Endothelial cell of umbilical vein (primary cell): ENCODE data around the gene TYW5. TPM values are rescaled to one million over a fixed set of nuclear protein-coding genes. Genes with fewer than 3 reads are reported as not detected.

Experiments used
- BruUV-seq: library from RNA; stranded (reverse); fragments of 400-500 nt; replicated peaks from 2 replicates; lab custom pipeline; 2021; lab: Mats Ljungman, UMichigan
- CTCF ChIA-PET: fragments of 300-600, 350-600 bp; sonication (Branson Sonifier 250); formaldehyde crosslinking; loops from one replicate; lab custom pipeline; 2021; ENCODE audit warnings: antibody characterized with exemption, inconsistent platforms; lab: Charles Lee
- POLR2A ChIA-PET: fragments of 300-600, 350-600 bp; sonication (Branson Sonifier 250); formaldehyde crosslinking; loops from one replicate; lab custom pipeline; 2021; ENCODE audit warnings: antibody characterized with exemption, inconsistent platforms; lab: Charles Lee
- DNase-seq: peaks from one replicate; pipeline ENCODE4 v3.0.0-alpha.2; 2011; ENCODE audit warnings: low read depth, low spot score
- FAIRE-seq: peaks from 2 replicates; lab custom pipeline; 2011; peaks lifted over from hg19 to GRCh38; lab: Jason Lieb, UNC
- H2AFZ ChIP-seq: 2 replicates; pipeline ENCODE4 v1.6.0; 2012; ENCODE audit warnings: low read depth, low read length, control low read depth, inconsistent platforms
- H3K27ac ChIP-seq: 2 replicates; pipeline ENCODE4 v1.5.1; 2011; ENCODE audit warnings: low read depth, mild to moderate bottlenecking, control low read depth, low read length, moderate library complexity; ENCODE audit not compliant: insufficient read depth
- H3K27me3 ChIP-seq, 2 experiments: 2 replicates each; pipeline versions ENCODE4 v1.6.0 to v1.6.1; 2011; ENCODE audit warnings: low read length in 2 of 2, mixed read lengths in 1 of 2; ENCODE audit not compliant: control insufficient read depth in 2 of 2, insufficient read depth in 2 of 2
- H3K36me3 ChIP-seq, 2 experiments: 2 replicates in 1 of 2; 3 replicates in 1 of 2; pipeline ENCODE4 v1.5.1; 2011; ENCODE audit warnings: low read length in 2 of 2, mild to moderate bottlenecking in 1 of 2, moderate library complexity in 1 of 2; ENCODE audit not compliant: control insufficient read depth in 2 of 2, insufficient read depth in 2 of 2; ENCODE audit errors: extremely low read depth in 1 of 2
- H3K4me1 ChIP-seq: 3 replicates; pipeline ENCODE4 v1.5.1; 2011; ENCODE audit warnings: mild to moderate bottlenecking, low read length; ENCODE audit not compliant: control insufficient read depth, insufficient read depth; ENCODE audit errors: extremely low read depth
- H3K4me2 ChIP-seq: 2 replicates; pipeline ENCODE4 v1.6.1; 2011; ENCODE audit warnings: low read length, control low read depth, mixed read lengths; ENCODE audit not compliant: insufficient read depth
- H3K4me3 ChIP-seq, 3 experiments: fragments of 200-600 bp in 1 of 3; sonication (generic), shearing (Covaris generic) in 1 of 3; replicated peaks in 1 of 3; 2 replicates each; pipeline ENCODE4 v1.5.1; 2011 to 2016; ENCODE audit warnings: control low read depth in 3 of 3, low read length in 3 of 3, mild to moderate bottlenecking in 2 of 3, inconsistent platforms in 1 of 3, low read depth in 1 of 3, moderate library complexity in 1 of 3; ENCODE audit not compliant: insufficient read depth in 1 of 3
- H3K79me2 ChIP-seq: 2 replicates; pipeline ENCODE4 v1.6.0; 2012; ENCODE audit warnings: low read length, inconsistent platforms; ENCODE audit not compliant: control insufficient read depth, insufficient read depth
- H3K9ac ChIP-seq: replicated peaks from 2 replicates; pipeline ENCODE3; 2011; ENCODE audit warnings: low read length, control low read depth; ENCODE audit not compliant: insufficient read depth; ENCODE audit errors: extremely low read depth
- H3K9me1 ChIP-seq: replicated peaks from 3 replicates; pipeline ENCODE4 v1.6.0; 2011; ENCODE audit warnings: mild to moderate bottlenecking, low read length; ENCODE audit not compliant: control insufficient read depth, insufficient read depth; ENCODE audit errors: extremely low read depth
- H3K9me3 ChIP-seq: replicated peaks from 2 replicates; pipeline ENCODE4 v1.5.1; 2012; ENCODE audit warnings: low read length, inconsistent platforms; ENCODE audit not compliant: control insufficient read depth, insufficient read depth
- H4K20me1 ChIP-seq: replicated peaks from 2 replicates; pipeline ENCODE3; 2011; ENCODE audit warnings: mild to moderate bottlenecking, low read length; ENCODE audit not compliant: control insufficient read depth, insufficient read depth; ENCODE audit errors: extremely low read depth
- EZH2 ChIP-seq: IDR thresholded peaks from 2 replicates; pipeline ENCODE4 v1.6.1; 2012; ENCODE audit warnings: borderline replicate concordance, low read depth, mild to moderate bottlenecking, moderate library complexity, low read length, inconsistent platforms; ENCODE audit not compliant: severe bottlenecking
- FOS ChIP-seq: IDR thresholded peaks from 2 replicates; pipeline ENCODE4 v1.6.1; 2011; ENCODE audit warnings: mild to moderate bottlenecking, low read length, moderate library complexity, borderline replicate concordance; ENCODE audit not compliant: insufficient read depth
- GATA2 ChIP-seq: IDR thresholded peaks from 2 replicates; pipeline ENCODE4 v1.7.0; 2011; ENCODE audit warnings: low read depth, mild to moderate bottlenecking, moderate library complexity, mixed read lengths, low read length; ENCODE audit not compliant: insufficient read length, insufficient read depth
- JUN ChIP-seq: IDR thresholded peaks from 2 replicates; pipeline ENCODE4 v1.6.1; 2011; ENCODE audit warnings: borderline replicate concordance, low read depth; ENCODE audit not compliant: insufficient read length, insufficient read depth
- MYC ChIP-seq: IDR thresholded peaks from one replicate; pipeline ENCODE4 v1.6.1; 2011; ENCODE audit warnings: mild to moderate bottlenecking, low read depth, low read length
- POLR2A ChIP-seq: IDR thresholded peaks from 2 replicates; pipeline ENCODE4 v1.6.1; 2012; ENCODE audit warnings: low read depth, mild to moderate bottlenecking, control low read depth, low read length
- POLR2AphosphoS5 ChIP-seq: IDR thresholded peaks from 2 replicates; pipeline ENCODE4 v1.6.1; 2012; ENCODE audit warnings: low read depth, mild to moderate bottlenecking, control low read depth, low read length, moderate library complexity; ENCODE audit not compliant: insufficient read depth
- dilution Hi-C: fragments of 300-500 bp; cut with MboI; formaldehyde crosslinking; loops from one replicate; pipeline ENCODE4 v1.15.0; 2019; ENCODE audit warnings: low sequenced_read_pairs; ENCODE audit not compliant: extremely low pct_ligation_motif_present
- intact Hi-C: fragments of 100-400 bp; cut with micrococcal nuclease; formaldehyde crosslinking; loops from one replicate; pipeline ENCODE4 v1.10.0; 2022
- polyA plus RNA-seq, 4 experiments: library from polyadenylated mRNA; depleted of rRNA in 3 of 4; stranded (reverse) in 3 of 4; unstranded in 1 of 4; fragments of >200 nt; gene quantifications; 2 replicates each; pipeline versions ENCODE4 v1.2.1 to v1.2.3, GENCODE V29; 2011 to 2012; ENCODE audit warnings: missing spikeins in 1 of 4
- total RNA-seq: library from RNA; stranded (reverse); gene quantifications from 2 replicates; pipeline ENCODE4 v1.2.3, GENCODE V29; 2021
- TF ChIP-seq, protein P1 (sequence below), 2 donors: IDR thresholded peaks; 1 replicate in 1 of 2; 2 replicates in 1 of 2; pipeline ENCODE4 v1.5.1; 2011; ENCODE audit warnings: low read length in 2 of 2, mild to moderate bottlenecking in 2 of 2, moderate library complexity in 2 of 2, control low read depth in 1 of 2, inconsistent platforms in 1 of 2, low read depth in 1 of 2; ENCODE audit not compliant: insufficient read depth in 1 of 2; ENCODE audit errors: extremely low read depth in 1 of 2
- TF ChIP-seq, protein P2 (sequence below): IDR thresholded peaks from 2 replicates; pipeline ENCODE4 v1.6.1; 2011; ENCODE audit not compliant: insufficient read depth, insufficient read length

The TYW5 gene
- total and polyA plus RNA-seq, 2 donors (not counting 3 experiments of a cell fraction or from before 2014, with no cell fraction given), result 2.6 to 8.9 TPM

DNA sequence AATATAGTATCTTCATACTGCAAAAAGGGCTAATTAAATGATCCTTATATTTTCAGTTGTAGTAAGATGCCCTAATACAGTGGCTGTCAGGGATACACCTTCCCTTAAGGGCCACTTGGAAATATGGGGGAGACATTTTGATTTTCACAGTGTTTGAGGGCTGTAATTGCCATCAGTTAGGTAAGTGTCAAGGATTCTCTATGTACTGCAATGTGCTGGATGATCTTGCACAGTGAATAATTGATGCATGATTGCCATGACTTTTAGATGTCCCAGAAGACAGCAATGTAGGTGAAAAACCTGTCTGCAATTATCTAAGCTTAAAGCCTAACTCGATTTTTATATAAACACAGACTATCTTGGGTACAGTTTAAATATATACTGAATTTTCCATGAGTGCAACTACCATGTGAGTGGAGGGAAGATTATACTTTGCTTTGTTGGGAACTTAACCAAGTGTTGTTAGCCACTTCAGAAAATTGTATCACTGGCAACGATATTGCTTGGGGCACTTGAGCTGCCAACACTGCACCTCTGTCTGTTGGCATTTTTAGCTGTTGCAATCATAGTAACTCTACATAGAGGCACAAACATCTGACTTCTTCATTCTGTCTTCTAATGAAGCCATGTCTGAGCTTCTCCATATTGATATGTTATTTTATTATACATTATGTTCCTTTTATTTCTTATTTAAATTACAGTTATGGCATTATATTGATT lies 45.3 kb upstream of the TYW5 start:
- ChIA-PET POLR2A (no interaction called here), CTCF (interaction anchor here (1.7 kb wide), 1 partner anchor 481 kb away, joined by 5 read pairs; no protein-coding TSS in a partner anchor)
- no peaks in the 10 kb centered on the region for H3K27me3 ChIP-seq
- no peak overlapping the region for H3K9ac ChIP-seq
- H3K4me2 ChIP-seq, result no peak overlapping the region
- H3K4me1 ChIP-seq, result peaks cover 12% of the 10 kb centered on the region
- H3K9me1 ChIP-seq, result no peaks in the 10 kb centered on the region
- H3K27ac ChIP-seq, result no peak overlapping the region
- BruUV-seq, result no TSS peak
- no peak overlapping the region for H3K4me3 ChIP-seq
- dilution Hi-C loops, result no loop called here
- TF ChIP-seq POLR2AphosphoS5, result no peak
- no peak for TF ChIP-seq JUN
- TF ChIP-seq FOS, result no peak
- no peak for TF ChIP-seq MYC
- no peak for TF ChIP-seq POLR2A
- TF ChIP-seq, protein P1, sequence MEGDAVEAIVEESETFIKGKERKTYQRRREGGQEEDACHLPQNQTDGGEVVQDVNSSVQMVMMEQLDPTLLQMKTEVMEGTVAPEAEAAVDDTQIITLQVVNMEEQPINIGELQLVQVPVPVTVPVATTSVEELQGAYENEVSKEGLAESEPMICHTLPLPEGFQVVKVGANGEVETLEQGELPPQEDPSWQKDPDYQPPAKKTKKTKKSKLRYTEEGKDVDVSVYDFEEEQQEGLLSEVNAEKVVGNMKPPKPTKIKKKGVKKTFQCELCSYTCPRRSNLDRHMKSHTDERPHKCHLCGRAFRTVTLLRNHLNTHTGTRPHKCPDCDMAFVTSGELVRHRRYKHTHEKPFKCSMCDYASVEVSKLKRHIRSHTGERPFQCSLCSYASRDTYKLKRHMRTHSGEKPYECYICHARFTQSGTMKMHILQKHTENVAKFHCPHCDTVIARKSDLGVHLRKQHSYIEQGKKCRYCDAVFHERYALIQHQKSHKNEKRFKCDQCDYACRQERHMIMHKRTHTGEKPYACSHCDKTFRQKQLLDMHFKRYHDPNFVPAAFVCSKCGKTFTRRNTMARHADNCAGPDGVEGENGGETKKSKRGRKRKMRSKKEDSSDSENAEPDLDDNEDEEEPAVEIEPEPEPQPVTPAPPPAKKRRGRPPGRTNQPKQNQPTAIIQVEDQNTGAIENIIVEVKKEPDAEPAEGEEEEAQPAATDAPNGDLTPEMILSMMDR (IDR thresholded peaks at IDR 0.05; ENCODE audit: extremely low read depth in 1 of 2, insufficient read depth in 1 of 2, low read depth in 1 of 2, low read length in 2 of 2), result no peak
- TF ChIP-seq EZH2, result no peak
- TF ChIP-seq, protein P2, sequence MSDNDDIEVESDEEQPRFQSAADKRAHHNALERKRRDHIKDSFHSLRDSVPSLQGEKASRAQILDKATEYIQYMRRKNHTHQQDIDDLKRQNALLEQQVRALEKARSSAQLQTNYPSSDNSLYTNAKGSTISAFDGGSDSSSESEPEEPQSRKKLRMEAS, result no peak
- TF ChIP-seq GATA2, result no peak
- intact Hi-C loops, result no loop called here
- no peaks in the 10 kb centered on the region for H3K36me3 ChIP-seq
- H4K20me1 ChIP-seq, result no peaks in the 10 kb centered on the region
- no peak for DNase-seq
- H3K9me3 ChIP-seq, result no peaks in the 10 kb centered on the region
- H2AFZ ChIP-seq, result no peak overlapping the region
- FAIRE-seq, result no peak
- H3K79me2 ChIP-seq, result no peaks in the 10 kb centered on the region
